HepG2 (cell line): Measurements from ENCODE around the gene DFFA.

ENCODE experiments used
- FIP1L1 ChIP-seq: fragments of 200-400 bp; formaldehyde crosslinking; IDR thresholded peaks from 2 replicates; pipeline ENCODE4 v1.6.1; 2018; ENCODE audit warnings: low read depth, mild to moderate bottlenecking, low read length, moderate library complexity, borderline replicate concordance; ENCODE audit not compliant: insufficient read depth
- NAIF1 ChIP-seq: sonication (generic); formaldehyde crosslinking; IDR thresholded peaks from 2 replicates; pipeline ENCODE4 v1.5.0; 2020; ENCODE audit warnings: mild to moderate bottlenecking, missing genetic modification reagents, borderline replicate concordance
- POLR2A ChIP-seq, 2 experiments: IDR thresholded peaks; 2 replicates each; pipeline ENCODE4 v1.6.1; 2011; ENCODE audit warnings: low read depth in 2 of 2, low read length in 2 of 2, mild to moderate bottlenecking in 1 of 2, moderate library complexity in 1 of 2; ENCODE audit not compliant: insufficient read depth in 1 of 2
- POLR2AphosphoS5 ChIP-seq: IDR thresholded peaks from 2 replicates; pipeline ENCODE4 v1.6.1; 2012; ENCODE audit warnings: low read depth, low read length
- SAP130 ChIP-seq: IDR thresholded peaks from 2 replicates; pipeline ENCODE4 v1.6.1; 2016; ENCODE audit warnings: low read depth
- SNRNP70 ChIP-seq: fragments of 200-400 bp; formaldehyde crosslinking; IDR thresholded peaks from 2 replicates; pipeline ENCODE4 v1.6.1; 2017; ENCODE audit warnings: mild to moderate bottlenecking, low read depth, low read length, moderate library complexity
- TAF1 ChIP-seq: sonication (generic); formaldehyde crosslinking; IDR thresholded peaks from 2 replicates; pipeline ENCODE4 v1.4.0; 2020; ENCODE audit warnings: missing genetic modification reagents
- TOPORS ChIP-seq: sonication (generic); formaldehyde crosslinking; IDR thresholded peaks from 2 replicates; pipeline ENCODE4 v1.8.0; 2023; ENCODE audit warnings: mild to moderate bottlenecking, missing genetic modification reagents
- TRIM24 ChIP-seq: sonication (generic); formaldehyde crosslinking; IDR thresholded peaks from 2 replicates; pipeline ENCODE4 v1.8.0; 2022; ENCODE audit warnings: mild to moderate bottlenecking, missing genetic modification reagents
- ZNF510 ChIP-seq: sonication (generic); formaldehyde crosslinking; IDR thresholded peaks from 2 replicates; pipeline ENCODE4 v1.4.0; 2020; ENCODE audit warnings: low read depth, mild to moderate bottlenecking, missing genetic modification reagents
- ZNF749 ChIP-seq: sonication (generic); formaldehyde crosslinking; IDR thresholded peaks from 2 replicates; pipeline ENCODE4 v1.8.0; 2022; ENCODE audit warnings: mild to moderate bottlenecking, missing genetic modification reagents, moderate library complexity, borderline replicate concordance
- ZSCAN21 ChIP-seq: sonication (generic); formaldehyde crosslinking; IDR thresholded peaks from 2 replicates; pipeline ENCODE4 v1.8.0; 2022; ENCODE audit warnings: mild to moderate bottlenecking, missing genetic modification reagents, moderate library complexity, borderline replicate concordance
- TF ChIP-seq, protein P1 (sequence below): conservative IDR thresholded peaks from 2 replicates; pipeline ENCODE4 v1.6.1; 2018; ENCODE audit warnings: missing genetic modification reagents
- TF ChIP-seq, protein P2 (sequence below): sonication (generic); formaldehyde crosslinking; IDR thresholded peaks from 2 replicates; pipeline ENCODE4 v1.5.0; 2020; ENCODE audit warnings: mild to moderate bottlenecking, missing genetic modification reagents, moderate library complexity

DNA sequence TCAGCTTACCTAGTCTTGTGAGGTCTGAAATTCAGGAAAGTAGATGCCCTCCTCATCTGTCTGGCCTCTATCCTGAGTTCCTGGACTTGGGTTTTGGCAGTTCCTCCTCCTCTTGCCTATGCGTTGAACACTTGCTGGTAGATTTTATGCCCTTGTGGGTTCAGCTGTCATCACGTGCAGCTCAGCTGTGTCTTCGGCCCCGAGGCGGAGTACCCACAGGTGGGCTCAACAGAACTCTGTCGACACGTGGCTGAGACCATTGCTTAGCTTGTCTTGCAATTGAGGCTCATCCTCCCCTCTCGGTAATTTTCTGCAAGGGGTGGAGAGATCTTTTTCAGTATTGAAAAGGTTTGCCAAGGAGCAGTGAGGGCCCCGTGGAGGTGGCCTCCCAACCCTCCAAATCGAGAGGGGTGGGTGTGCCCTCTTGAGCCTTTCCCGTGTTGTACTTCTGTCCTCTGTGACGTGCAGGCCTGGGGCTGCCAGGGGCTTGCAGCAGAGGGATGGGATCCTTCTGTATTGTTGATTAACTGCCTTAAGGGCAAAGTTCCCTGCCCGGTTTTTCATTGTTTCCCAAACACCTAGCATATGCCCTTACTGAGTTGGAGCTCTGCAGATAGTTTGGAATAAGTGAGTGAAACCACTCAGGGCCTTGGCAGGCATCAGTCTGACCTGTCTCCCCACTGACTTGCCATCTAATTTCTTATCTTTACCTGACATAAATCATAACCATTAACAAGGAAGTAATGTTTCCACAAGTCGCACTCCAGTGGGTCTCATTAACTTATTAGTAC lies 39.2 kb downstream of the DFFA start:
- TF ChIP-seq TAF1 (CRISPR knock-in tag) (no peak), FIP1L1 (no peak), POLR2AphosphoS5 (no peak), ZNF510 (CRISPR knock-in tag) (no peak), TRIM24 (CRISPR knock-in tag) (no peak), POLR2A (IDR thresholded peaks at IDR 0.05; ENCODE audit: insufficient read depth in 1 of 2, low read depth in 2 of 2, low read length in 2 of 2) (no peak), SAP130 (CRISPR knock-in tag) (no peak), ZSCAN21 (CRISPR knock-in tag) (no peak), TOPORS (no peak), ZNF749 (no peak), SNRNP70 (no peak), NAIF1 (CRISPR knock-in tag) (no peak)
- TF ChIP-seq, protein P1, sequence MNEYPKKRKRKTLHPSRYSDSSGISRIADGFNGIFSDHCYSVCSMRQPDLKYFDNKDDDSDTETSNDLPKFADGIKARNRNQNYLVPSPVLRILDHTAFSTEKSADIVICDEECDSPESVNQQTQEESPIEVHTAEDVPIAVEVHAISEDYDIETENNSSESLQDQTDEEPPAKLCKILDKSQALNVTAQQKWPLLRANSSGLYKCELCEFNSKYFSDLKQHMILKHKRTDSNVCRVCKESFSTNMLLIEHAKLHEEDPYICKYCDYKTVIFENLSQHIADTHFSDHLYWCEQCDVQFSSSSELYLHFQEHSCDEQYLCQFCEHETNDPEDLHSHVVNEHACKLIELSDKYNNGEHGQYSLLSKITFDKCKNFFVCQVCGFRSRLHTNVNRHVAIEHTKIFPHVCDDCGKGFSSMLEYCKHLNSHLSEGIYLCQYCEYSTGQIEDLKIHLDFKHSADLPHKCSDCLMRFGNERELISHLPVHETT (CRISPR knock-in tag): no peak
- TF ChIP-seq, protein P2, sequence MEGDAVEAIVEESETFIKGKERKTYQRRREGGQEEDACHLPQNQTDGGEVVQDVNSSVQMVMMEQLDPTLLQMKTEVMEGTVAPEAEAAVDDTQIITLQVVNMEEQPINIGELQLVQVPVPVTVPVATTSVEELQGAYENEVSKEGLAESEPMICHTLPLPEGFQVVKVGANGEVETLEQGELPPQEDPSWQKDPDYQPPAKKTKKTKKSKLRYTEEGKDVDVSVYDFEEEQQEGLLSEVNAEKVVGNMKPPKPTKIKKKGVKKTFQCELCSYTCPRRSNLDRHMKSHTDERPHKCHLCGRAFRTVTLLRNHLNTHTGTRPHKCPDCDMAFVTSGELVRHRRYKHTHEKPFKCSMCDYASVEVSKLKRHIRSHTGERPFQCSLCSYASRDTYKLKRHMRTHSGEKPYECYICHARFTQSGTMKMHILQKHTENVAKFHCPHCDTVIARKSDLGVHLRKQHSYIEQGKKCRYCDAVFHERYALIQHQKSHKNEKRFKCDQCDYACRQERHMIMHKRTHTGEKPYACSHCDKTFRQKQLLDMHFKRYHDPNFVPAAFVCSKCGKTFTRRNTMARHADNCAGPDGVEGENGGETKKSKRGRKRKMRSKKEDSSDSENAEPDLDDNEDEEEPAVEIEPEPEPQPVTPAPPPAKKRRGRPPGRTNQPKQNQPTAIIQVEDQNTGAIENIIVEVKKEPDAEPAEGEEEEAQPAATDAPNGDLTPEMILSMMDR: no peak
